Measurements from ENCODE around the gene PHIP.

PHIP gene

GRCh38 chr6:78989191-78989590, 88.9 kb downstream of the PHIP start:
- no peak for TF ChIP-seq CTCF (IDR thresholded peaks at IDR 0.05)

GRCh38 chr6:78986161-78986560, 91.9 kb downstream of the PHIP start:
- no peak for TF ChIP-seq CTCF (IDR thresholded peaks at IDR 0.05)

- TF ChIP-seq CTCF (IDR thresholded peaks at IDR 0.05): no peak
Observed at GRCh38 chr6:78984225-78984950, 93.7 kb downstream of the PHIP start.

- no peak for TF ChIP-seq CTCF (IDR thresholded peaks at IDR 0.05)
Observed at GRCh38 chr6:78967191-78967590, 110.9 kb downstream of the PHIP start.

- TF ChIP-seq CTCF (IDR thresholded peaks at IDR 0.05): no peak
Observed at GRCh38 chr6:78966542-78966941, 111.5 kb downstream of the PHIP start.

GRCh38 chr6:78962448-78962847, 115.6 kb downstream of the PHIP start:
- no peak for TF ChIP-seq CTCF (IDR thresholded peaks at IDR 0.05)

GRCh38 chr6:78954740-78955139, 123.3 kb downstream of the PHIP start:
- TF ChIP-seq CTCF (IDR thresholded peaks at IDR 0.05): no peak

- TF ChIP-seq CTCF (IDR thresholded peaks at IDR 0.05): no peak
Observed at GRCh38 chr6:78953798-78954197, 124.3 kb downstream of the PHIP start.

Data from LNCAP (cell line).